CD4-positive, alpha-beta T cell (primary cell): Measurements from ENCODE around the gene PLCH2. TPM values are rescaled to one million over a fixed set of nuclear protein-coding genes. Genes with fewer than 3 reads are reported as not detected.

ENCODE experiments used
- ATAC-seq: fragments of 200-7000 bp; cut with Tn5 transposase; one replicate; pipeline ENCODE4 v1.10.0; 2022; ENCODE audit warnings: mild to moderate bottlenecking; ENCODE audit not compliant: poor library complexity
- CTCF ChIA-PET: fragments of 350-600 bp; sonication (Branson Sonifier 250); formaldehyde crosslinking; loops from one replicate; lab custom pipeline; 2021; ENCODE audit warnings: antibody characterized with exemption, inconsistent platforms; lab: Charles Lee
- POLR2A ChIA-PET: fragments of 350-600 bp; sonication (Branson Sonifier 250); formaldehyde crosslinking; loops from one replicate; lab custom pipeline; 2021; ENCODE audit warnings: antibody characterized with exemption, inconsistent platforms; lab: Charles Lee
- DNase-seq, 14 experiments: peaks; one replicate each; pipeline ENCODE4 v3.0.0-alpha.2; 2013 to 2020; ENCODE audit warnings: mixed read lengths in 2 of 14
- H3K27ac ChIP-seq, 2 donors: one replicate each; pipeline versions ENCODE4 v1.5.1 to v1.7.0; 2013; ENCODE audit warnings: low read length in 2 of 2, low read depth in 1 of 2, mild to moderate bottlenecking in 1 of 2
- H3K27me3 ChIP-seq, 2 experiments: 1 replicate in 1 of 2; 2 replicates in 1 of 2; pipeline versions ENCODE4 v1.6.1 to v1.7.0; 2013; ENCODE audit warnings: low read length in 2 of 2, control low read depth in 1 of 2, mild to moderate bottlenecking in 1 of 2, moderate library complexity in 1 of 2; ENCODE audit not compliant: insufficient read depth in 2 of 2, control insufficient read depth in 1 of 2
- H3K36me3 ChIP-seq: one replicate; pipeline ENCODE4 v1.6.1; 2013; ENCODE audit warnings: low read length, control low read depth; ENCODE audit not compliant: insufficient read depth
- H3K4me1 ChIP-seq: one replicate; pipeline ENCODE4 v1.6.1; 2013; ENCODE audit warnings: low read length, control low read depth; ENCODE audit not compliant: insufficient read depth
- H3K4me3 ChIP-seq: one replicate; pipeline ENCODE4 v1.5.1; 2013; ENCODE audit warnings: mild to moderate bottlenecking, low read length, moderate library complexity
- H3K9me3 ChIP-seq, 2 experiments: 1 replicate in 1 of 2; 2 replicates in 1 of 2; pipeline versions ENCODE4 v1.6.1 to v1.7.0; 2013; ENCODE audit warnings: low read length in 2 of 2, mild to moderate bottlenecking in 2 of 2, control low read depth in 1 of 2, moderate library complexity in 1 of 2; ENCODE audit not compliant: control insufficient read depth in 1 of 2, insufficient read depth in 1 of 2
- H3K27ac Mint-ChIP-seq: one replicate; pipeline ENCODE4 v1.8.0; 2020; ENCODE audit warnings: mixed read lengths
- H3K27me3 Mint-ChIP-seq: one replicate; pipeline ENCODE4 v1.8.0; 2021; ENCODE audit warnings: mixed read lengths
- H3K36me3 Mint-ChIP-seq: one replicate; pipeline ENCODE4 v1.8.0; 2021; ENCODE audit warnings: low read depth, mixed read lengths
- H3K4me1 Mint-ChIP-seq: one replicate; pipeline ENCODE4 v1.8.0; 2021; ENCODE audit warnings: low read depth, mixed read lengths
- H3K4me3 Mint-ChIP-seq: one replicate; pipeline ENCODE4 v1.8.0; 2020; ENCODE audit warnings: mild to moderate bottlenecking, mixed read lengths
- H3K9me3 Mint-ChIP-seq: one replicate; pipeline ENCODE4 v1.8.0; 2020; ENCODE audit warnings: mixed read lengths
- CTCF ChIP-seq: fragments of 200-600 bp; IDR thresholded peaks from one replicate; pipeline ENCODE4 v1.8.0; 2022; ENCODE audit warnings: antibody characterized with exemption, mild to moderate bottlenecking
- intact Hi-C, 2 experiments: fragments of 100-400 bp; cut with DNase I in 1 of 2; cut with micrococcal nuclease in 1 of 2; formaldehyde crosslinking; loops; one replicate each; pipeline versions ENCODE4 v1.15.1 to v1.9.0; 2023 to 2025; cut with DNase I, micrococcal nuclease
- total RNA-seq, 174 experiments: library from RNA in 2 of 174; stranded (reverse) in 2 of 174; gene quantifications; one replicate each; pipeline ENCODE4 v1.2.3 and lab custom pipeline; 2021 to 2026

Gene PLCH2
- total RNA-seq, 2 experiments from 2014 or later, result 47.6 to 48.1 TPM

DNA sequence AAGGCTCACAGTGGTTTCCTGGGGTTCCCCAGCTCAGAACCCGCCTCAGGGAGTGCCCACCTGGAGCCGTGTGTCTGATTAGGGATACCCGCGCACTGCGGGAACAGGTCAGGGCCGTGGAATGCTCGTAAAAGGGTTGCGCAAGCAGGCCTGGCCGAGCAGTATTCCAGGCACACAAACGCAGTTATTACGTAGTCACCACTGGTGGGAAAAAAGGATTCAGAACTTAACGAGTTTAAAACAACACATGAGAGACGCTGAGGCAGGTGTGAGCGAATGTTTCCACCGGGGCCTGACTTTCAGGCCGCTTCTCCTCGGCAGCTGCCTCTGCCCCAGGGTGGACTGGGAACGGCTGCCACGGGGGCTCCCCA, 18.2 kb downstream of the PLCH2 start:
- no peak overlapping the region for H3K27ac Mint-ChIP-seq
- CTCF ChIA-PET, result no interaction called here
- H3K4me3 Mint-ChIP-seq, result no peak overlapping the region
- peaks cover 12% of the 10 kb centered on the region for H3K4me1 Mint-ChIP-seq
- H3K4me3 ChIP-seq, result no peak overlapping the region
- peaks cover 4% of the 10 kb centered on the region for H3K36me3 Mint-ChIP-seq
- no peak for ATAC-seq
- H3K9me3 ChIP-seq, result peaks cover 0 to 5% of the 10 kb centered on the region in 2 experiments
- intact Hi-C loops, result no loop called here
- TF ChIP-seq CTCF, result no peak
- H3K27me3 Mint-ChIP-seq, result no peaks in the 10 kb centered on the region
- H3K27me3 ChIP-seq, result no peaks in the 10 kb centered on the region
- POLR2A ChIA-PET, result interaction anchor here (0.7 kb wide), 1 partner anchor 30 kb away, joined by 3 read pairs; no protein-coding TSS in a partner anchor
- H3K27ac ChIP-seq, result no peak overlapping the region
- no peaks in the 10 kb centered on the region for H3K9me3 Mint-ChIP-seq
- peaks cover 36% of the 10 kb centered on the region for H3K4me1 ChIP-seq
- peaks cover 5% of the 10 kb centered on the region for H3K36me3 ChIP-seq
- DNase-seq, result no peak

- no peaks in the 10 kb centered on the region for H3K27me3 ChIP-seq
- Mint-ChIP-seq H3K9me3 (no peaks in the 10 kb centered on the region), H3K4me1 (peaks cover 19% of the 10 kb centered on the region), H3K4me3 (no peak overlapping the region), H3K27ac (no peak overlapping the region), H3K36me3 (peaks cover 4% of the 10 kb centered on the region), H3K27me3 (no peaks in the 10 kb centered on the region)
- H3K27ac ChIP-seq, result no peak overlapping the region
- no peak for TF ChIP-seq CTCF
- peaks cover 5% of the 10 kb centered on the region for H3K36me3 ChIP-seq
- no peaks in the 10 kb centered on the region for H3K9me3 ChIP-seq
- intact Hi-C loops, result no loop called here
- DNase-seq (no peak), ATAC-seq (no peak)
- peaks cover 43% of the 10 kb centered on the region for H3K4me1 ChIP-seq
- ChIA-PET POLR2A (no interaction called here), CTCF (no interaction called here)
- no peak overlapping the region for H3K4me3 ChIP-seq
These were observed 18.9 kb downstream of the PLCH2 start for GRCh38 chr1:2495026-2495425.

- H3K27ac ChIP-seq, result no peak overlapping the region
- no peaks in the 10 kb centered on the region for H3K9me3 ChIP-seq
- H3K9me3 Mint-ChIP-seq, result no peaks in the 10 kb centered on the region
- H3K36me3 ChIP-seq, result peaks cover 5% of the 10 kb centered on the region
- no peak overlapping the region for H3K27ac Mint-ChIP-seq
- ChIA-PET POLR2A (no interaction called here), CTCF (no interaction called here)
- ATAC-seq, result no peak
- peaks cover 48% of the 10 kb centered on the region for H3K4me1 ChIP-seq
- H3K27me3 Mint-ChIP-seq, result no peaks in the 10 kb centered on the region
- peaks cover 4% of the 10 kb centered on the region for H3K36me3 Mint-ChIP-seq
- intact Hi-C loops, result no loop called here
- no peak for DNase-seq
- TF ChIP-seq CTCF, result no peak
- no peaks in the 10 kb centered on the region for H3K27me3 ChIP-seq
- H3K4me1 Mint-ChIP-seq, result peaks cover 24% of the 10 kb centered on the region
- no peak overlapping the region for H3K4me3 Mint-ChIP-seq
- H3K4me3 ChIP-seq, result no peak overlapping the region
These were observed 19.5 kb downstream of the PLCH2 start for GRCh38 chr1:2495546-2495945.
